GM20000 (cell line): ENCODE data around the gene GRB10.

Experiments used
- DNase-seq: peaks from one replicate; pipeline ENCODE4 v3.0.0; 2012; ENCODE audit warnings: low spot score
- CTCF ChIP-seq: IDR thresholded peaks from 2 replicates; pipeline ENCODE4 v1.5.1; 2012; ENCODE audit warnings: mild to moderate bottlenecking, control low read depth; ENCODE audit errors: extremely low read depth, missing control alignments

The GRB10 gene

GRCh38 chr7:50768485-50769474 is 13.9 kb downstream of the GRB10 start:
- no peak for TF ChIP-seq CTCF
- DNase-seq = no peak

GRCh38 chr7:50766849-50767207 is 15.9 kb downstream of the GRB10 start:
- no peak for TF ChIP-seq CTCF

GRCh38 chr7:50766106-50766848 is 16.4 kb downstream of the GRB10 start:
- no peak for DNase-seq
- no peak for TF ChIP-seq CTCF

More at GRCh38 chr7:50766849-50767207, 15.9 kb downstream of the GRB10 start:
- no peak for DNase-seq

- DNase-seq = no peak
- TF ChIP-seq CTCF = no peak
These were observed 20.4 kb downstream of the GRB10 start for GRCh38 chr7:50762337-50762736.

- no peak for DNase-seq
- TF ChIP-seq CTCF = no peak
These were observed 21.0 kb downstream of the GRB10 start for GRCh38 chr7:50761713-50762112.

GRCh38 chr7:50757703-50758390 is 24.8 kb downstream of the GRB10 start:
- TF ChIP-seq CTCF = no peak
- no peak for DNase-seq
